Jurkat, Clone E6-1 (cell line): Measurements from ENCODE around the gene RPS6KA4.

ENCODE experiments used
- DNase-seq: peaks from one replicate; pipeline ENCODE4 v3.0.0-alpha.2; 2011; ENCODE audit warnings: low read depth, low spot score
- H3K4me3 ChIP-seq: 2 replicates; pipeline ENCODE4 v1.5.1; 2011; ENCODE audit warnings: mild to moderate bottlenecking, low read length, control low read depth, moderate library complexity

Gene RPS6KA4

DNA sequence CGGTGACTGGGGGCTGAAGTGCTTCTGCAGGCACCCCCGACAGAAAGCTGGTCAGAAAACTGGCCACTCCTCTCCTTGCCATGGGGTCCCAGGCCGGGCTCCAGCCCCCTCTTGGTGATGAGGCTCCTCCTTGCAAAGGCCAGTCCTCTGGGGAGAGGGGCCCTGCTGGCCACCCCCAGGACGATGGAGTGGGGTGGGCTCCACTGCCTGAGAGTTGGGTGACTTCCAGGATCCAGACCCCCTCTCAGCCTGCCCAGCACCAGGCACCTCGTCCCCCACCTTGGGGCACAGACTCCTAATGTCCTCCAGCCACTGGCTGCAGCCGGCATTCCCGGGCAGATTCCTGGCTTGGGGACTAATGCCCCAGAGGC, 441 bp upstream of the RPS6KA4 start:
- peak overlapping the region; percentile 83 for H3K4me3 ChIP-seq
- DNase-seq: no peak

DNA sequence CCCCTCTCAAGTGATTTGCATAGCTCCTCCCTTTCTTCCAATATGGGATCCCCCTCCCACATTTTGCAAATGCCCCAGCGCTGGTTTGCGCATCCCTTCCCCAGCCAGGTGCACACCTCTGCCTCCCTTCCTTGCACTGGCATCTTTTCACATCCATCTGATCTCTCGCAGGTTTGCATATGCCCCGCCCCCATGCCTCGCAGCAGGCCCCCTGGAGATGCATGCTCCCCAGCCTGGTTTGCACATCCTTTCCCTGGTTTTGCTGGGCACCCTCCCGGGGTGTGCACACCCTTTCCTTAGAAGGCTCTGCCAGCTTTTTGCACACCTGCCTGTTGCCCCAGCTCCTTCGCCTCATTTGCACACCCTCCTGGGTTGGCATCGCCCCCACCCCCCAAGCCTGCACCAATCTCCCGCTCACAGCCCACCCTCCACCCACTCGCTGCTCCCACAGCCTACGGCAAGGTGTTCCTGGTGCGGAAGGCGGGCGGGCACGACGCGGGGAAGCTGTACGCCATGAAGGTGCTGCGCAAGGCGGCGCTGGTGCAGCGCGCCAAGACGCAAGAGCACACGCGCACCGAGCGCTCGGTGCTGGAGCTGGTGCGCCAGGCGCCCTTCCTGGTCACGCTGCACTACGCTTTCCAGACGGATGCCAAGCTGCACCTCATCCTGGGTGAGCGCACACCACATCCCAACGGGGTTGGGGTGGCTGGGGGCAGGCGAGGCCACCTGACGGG, 917 bp downstream of the RPS6KA4 start:
- no peak for DNase-seq
- H3K4me3 ChIP-seq: peak overlapping the region; percentile 83

- H3K4me3 ChIP-seq: no peak overlapping the region
- DNase-seq: no peak
Observed at GRCh38 chr11:64360448-64360921, 1.5 kb downstream of the RPS6KA4 start.

- H3K4me3 ChIP-seq: no peak overlapping the region
- DNase-seq: no peak
Observed at GRCh38 chr11:64361659-64362058, 2.7 kb downstream of the RPS6KA4 start.

GRCh38 chr11:64362339-64362738, 3.4 kb downstream of the RPS6KA4 start:
- H3K4me3 ChIP-seq: no peak overlapping the region
- no peak for DNase-seq

DNA sequence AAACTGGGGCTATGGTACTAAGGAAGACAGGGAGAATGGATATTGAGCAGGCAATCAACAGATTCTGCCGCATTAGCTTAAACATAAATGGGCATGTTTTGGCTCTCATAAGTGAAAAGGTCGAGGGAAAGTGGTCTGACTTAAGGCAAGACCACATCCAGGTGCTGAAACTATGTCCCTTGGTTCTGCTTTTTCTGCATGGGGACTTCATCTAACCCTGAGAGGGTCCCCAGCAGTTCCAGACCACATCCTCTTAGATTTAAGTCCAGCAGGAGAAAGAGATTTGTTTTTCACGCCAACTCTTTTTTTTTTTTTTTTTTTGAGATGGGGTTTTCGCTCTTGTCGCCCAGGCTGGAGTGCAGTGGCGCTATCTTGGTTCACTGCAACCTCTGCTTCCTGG, 5.5 kb downstream of the RPS6KA4 start:
- H3K4me3 ChIP-seq: no peak overlapping the region
- DNase-seq: no peak

GRCh38 chr11:64364911-64365310, 5.9 kb downstream of the RPS6KA4 start:
- H3K4me3 ChIP-seq: no peak overlapping the region
- no peak for DNase-seq

- no peak overlapping the region for H3K4me3 ChIP-seq
- DNase-seq: no peak
Observed at GRCh38 chr11:64366751-64367150, 7.8 kb downstream of the RPS6KA4 start.

DNA sequence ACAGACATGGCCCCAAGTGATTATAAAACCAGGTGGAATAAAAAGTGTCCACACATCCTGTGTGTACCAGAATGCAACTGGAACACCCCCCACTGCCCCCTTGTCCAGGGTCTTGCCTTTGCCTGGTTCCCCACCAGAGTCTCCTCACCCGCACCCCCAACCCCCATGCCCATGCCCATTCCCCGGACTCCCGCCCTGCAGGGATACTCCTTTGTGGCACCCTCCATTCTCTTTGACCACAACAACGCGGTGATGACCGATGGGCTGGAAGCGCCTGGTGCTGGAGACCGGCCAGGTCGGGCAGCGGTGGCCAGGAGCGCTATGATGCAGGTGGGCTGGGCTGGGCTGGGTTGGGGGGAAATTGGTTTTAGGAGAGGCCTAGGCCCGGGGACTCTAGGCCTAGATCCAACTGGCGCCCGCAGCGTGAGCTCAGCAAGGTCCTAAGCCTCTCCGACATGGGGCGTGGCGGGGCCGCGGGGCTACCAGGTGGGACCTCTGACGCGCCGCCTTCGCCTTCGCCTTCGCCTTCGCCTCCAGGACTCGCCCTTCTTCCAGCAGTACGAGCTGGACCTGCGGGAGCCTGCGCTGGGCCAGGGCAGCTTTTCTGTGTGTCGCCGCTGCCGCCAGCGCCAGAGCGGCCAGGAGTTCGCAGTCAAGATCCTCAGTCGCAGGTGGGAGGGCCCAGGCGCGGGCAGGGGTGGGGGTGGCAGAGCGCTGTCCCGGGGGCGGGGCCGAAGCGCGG, 9.1 kb downstream of the RPS6KA4 start:
- no peak for DNase-seq

DNA sequence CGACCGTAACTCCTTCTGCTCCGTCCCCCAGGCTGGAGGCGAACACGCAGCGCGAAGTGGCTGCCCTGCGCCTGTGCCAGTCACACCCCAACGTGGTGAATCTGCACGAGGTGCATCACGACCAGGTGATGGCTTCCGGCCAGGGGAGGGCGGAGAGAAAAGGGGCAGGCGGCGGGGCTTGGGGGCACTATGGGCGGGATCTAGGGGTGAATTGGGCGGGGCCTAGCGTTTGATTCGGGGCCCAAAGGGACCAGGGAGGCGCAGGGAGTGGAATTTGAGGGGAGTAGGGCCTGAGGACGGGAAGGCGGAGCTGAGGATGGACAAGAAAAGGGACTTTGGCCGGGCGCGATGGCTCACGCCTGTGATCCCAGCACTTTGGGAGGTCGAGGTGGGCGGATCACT, 9.7 kb downstream of the RPS6KA4 start:
- no peak overlapping the region for H3K4me3 ChIP-seq
- DNase-seq: no peak

More for the DNA sequence above, 9.1 kb downstream of the RPS6KA4 start:
- H3K4me3 ChIP-seq: no peak overlapping the region

- H3K4me3 ChIP-seq: no peak overlapping the region
Observed at GRCh38 chr11:64369440-64370421, 10.8 kb downstream of the RPS6KA4 start.

DNA sequence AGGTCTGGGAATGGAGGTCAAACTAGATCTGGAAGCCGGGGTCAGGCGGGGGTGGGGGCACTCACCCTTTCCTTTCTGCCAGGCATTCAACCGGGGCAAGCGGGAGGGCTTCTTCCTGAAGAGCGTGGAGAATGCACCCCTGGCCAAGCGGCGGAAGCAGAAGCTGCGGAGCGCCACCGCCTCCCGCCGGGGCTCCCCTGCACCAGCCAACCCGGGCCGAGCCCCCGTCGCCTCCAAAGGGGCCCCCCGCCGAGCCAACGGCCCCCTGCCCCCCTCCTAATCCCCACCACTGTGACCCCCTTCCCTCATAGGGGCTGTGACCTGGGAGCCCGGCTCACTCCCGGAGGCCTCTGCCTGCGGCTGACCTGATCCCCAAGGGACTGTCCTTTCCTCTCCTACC, 12.2 kb downstream of the RPS6KA4 start:
- no peak overlapping the region for H3K4me3 ChIP-seq
- DNase-seq: no peak

More at GRCh38 chr11:64369440-64370421, 10.8 kb downstream of the RPS6KA4 start:
- DNase-seq: no peak

GRCh38 chr11:64372021-64372420, 13.1 kb downstream of the RPS6KA4 start:
- no peak overlapping the region for H3K4me3 ChIP-seq
- no peak for DNase-seq

DNA sequence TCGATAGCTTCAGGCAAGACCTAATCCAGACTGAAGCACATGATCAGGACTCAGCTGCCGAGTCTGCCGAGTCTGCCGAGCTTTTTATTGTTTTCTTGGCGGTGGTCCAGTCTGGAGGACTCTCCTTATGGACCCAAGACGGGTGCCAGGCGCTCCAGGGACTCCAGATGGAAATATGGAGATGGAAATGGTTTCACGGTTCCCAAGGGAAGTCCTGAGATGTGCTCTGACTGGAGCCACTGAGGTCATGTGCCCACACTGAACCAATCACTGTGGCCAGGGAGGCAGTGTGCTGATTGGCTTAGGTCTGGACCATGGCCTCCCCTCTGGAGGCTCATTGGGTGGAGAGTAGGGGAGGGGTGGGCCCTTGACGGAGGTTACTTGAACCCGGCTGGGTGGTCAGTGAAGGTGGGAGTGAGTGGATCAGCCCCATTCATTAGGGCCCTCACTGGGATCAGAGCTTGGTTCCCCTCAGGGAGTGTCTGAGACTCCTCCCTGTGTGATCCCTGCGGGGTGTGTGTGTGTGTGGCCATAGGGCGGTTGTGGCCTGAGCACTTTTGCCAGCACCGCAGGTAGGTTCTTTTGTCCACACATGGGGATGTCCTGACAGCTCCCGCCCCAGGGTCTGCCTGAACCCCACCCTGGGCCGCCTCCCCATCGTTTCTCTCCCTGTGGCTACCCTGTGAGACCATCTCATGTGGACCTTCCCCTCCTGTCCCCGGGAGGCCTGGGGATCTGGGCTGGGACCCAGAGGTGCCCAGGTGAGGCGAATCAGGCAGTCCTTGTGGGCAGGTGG, 14.0 kb downstream of the RPS6KA4 start:
- DNase-seq: peak; percentile 16
- no peak overlapping the region for H3K4me3 ChIP-seq

GRCh38 chr11:64373598-64373974, 14.6 kb downstream of the RPS6KA4 start:
- no peak overlapping the region for H3K4me3 ChIP-seq
- DNase-seq: no peak

GRCh38 chr11:64376071-64376470, 17.1 kb downstream of the RPS6KA4 start:
- DNase-seq: no peak
- H3K4me3 ChIP-seq: no peak overlapping the region

- no peak for DNase-seq
- no peak overlapping the region for H3K4me3 ChIP-seq
Observed at GRCh38 chr11:64378335-64378880, 19.4 kb downstream of the RPS6KA4 start.

GRCh38 chr11:64379160-64379559, 20.2 kb downstream of the RPS6KA4 start:
- no peak overlapping the region for H3K4me3 ChIP-seq
- DNase-seq: no peak
